ENCODE results near the gene SPG7.

SPG7 gene

DNA sequence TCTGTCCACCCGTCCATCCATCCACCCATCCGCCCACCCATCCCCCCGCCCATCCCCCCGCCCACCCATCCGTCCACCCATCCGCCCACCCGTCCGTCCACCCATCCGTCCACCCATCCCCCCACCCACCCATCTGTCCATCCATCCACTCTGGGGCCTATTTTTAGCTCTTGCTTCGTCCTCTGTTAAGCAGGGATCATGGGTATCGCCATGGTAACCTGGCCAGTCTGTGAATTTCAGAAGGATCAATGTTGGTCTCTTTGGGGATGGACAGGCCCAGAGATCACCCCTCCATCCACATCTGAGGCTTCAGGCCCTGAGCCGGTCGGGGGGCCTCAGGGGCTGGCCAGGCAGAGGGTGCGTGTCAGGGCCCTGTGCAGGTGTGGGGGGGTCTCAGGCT is 90.0 kb downstream of the SPG7 start:
- peak in 1 of 2 donors; percentile 46 for DNase-seq (ENCODE audit: low read depth in 2 of 2)
- H3K4me3 ChIP-seq (replicated peaks in 1 of 2; ENCODE audit: low read depth in 2 of 2, low read length in 2 of 2) = no peak overlapping the region
- TF ChIP-seq, protein P1, sequence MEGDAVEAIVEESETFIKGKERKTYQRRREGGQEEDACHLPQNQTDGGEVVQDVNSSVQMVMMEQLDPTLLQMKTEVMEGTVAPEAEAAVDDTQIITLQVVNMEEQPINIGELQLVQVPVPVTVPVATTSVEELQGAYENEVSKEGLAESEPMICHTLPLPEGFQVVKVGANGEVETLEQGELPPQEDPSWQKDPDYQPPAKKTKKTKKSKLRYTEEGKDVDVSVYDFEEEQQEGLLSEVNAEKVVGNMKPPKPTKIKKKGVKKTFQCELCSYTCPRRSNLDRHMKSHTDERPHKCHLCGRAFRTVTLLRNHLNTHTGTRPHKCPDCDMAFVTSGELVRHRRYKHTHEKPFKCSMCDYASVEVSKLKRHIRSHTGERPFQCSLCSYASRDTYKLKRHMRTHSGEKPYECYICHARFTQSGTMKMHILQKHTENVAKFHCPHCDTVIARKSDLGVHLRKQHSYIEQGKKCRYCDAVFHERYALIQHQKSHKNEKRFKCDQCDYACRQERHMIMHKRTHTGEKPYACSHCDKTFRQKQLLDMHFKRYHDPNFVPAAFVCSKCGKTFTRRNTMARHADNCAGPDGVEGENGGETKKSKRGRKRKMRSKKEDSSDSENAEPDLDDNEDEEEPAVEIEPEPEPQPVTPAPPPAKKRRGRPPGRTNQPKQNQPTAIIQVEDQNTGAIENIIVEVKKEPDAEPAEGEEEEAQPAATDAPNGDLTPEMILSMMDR (IDR thresholded peaks at IDR 0.05; ENCODE audit: low read depth, low read length) = no peak

DNA sequence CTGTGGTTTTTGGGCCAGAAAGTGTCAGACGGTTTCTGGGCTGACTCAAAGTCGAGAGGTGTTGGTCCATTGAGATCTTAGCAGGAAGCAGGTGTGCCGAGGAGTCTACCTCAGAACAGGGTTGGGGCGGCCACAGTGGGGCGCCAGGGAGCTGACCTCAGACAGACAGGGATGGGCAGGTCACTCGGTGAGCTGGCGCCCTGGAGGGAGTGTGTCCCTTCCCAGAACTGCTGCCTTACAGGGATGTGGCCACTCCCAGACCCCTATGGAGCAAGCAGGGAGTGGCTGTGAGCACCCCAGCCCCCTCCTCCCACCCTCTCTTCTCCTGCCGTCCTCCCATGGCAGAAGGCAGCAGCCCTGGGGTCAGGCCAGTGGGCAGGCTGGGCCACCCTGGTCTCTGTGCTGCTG is 91.3 kb downstream of the SPG7 start:
- DNase-seq (ENCODE audit: low read depth in 2 of 2) = no peak
- TF ChIP-seq, protein P1 (IDR thresholded peaks at IDR 0.05; ENCODE audit: low read depth, low read length) = peak; percentile 42

DNA sequence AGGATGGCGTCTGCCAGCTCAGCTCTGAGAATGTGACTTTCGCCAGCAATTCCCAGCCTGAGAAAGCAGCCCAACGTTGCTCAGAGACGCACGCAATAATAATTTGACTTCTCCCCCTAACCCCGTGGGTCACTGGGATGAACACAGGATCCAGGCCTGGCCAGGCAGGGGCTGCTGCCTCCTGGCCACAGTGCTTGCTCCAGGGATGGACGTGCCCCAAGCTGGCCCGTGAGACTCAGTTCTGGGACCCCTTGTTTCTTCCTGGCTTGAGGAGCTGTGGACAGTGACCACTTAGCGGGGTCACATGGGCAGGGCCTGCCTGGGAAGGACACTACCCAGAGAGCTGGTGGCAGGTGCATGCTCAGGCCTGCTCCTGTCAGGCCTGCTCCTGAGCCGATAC is 91.7 kb downstream of the SPG7 start:
- no peak overlapping the region for H3K4me3 ChIP-seq (replicated peaks in 1 of 2; ENCODE audit: low read depth in 2 of 2, low read length in 2 of 2)
- TF ChIP-seq, protein P1 (IDR thresholded peaks at IDR 0.05; ENCODE audit: low read depth, low read length) = no peak
- DNase-seq (ENCODE audit: low read depth in 2 of 2) = no peak

More for the DNA sequence above, 91.3 kb downstream of the SPG7 start:
- H3K4me3 ChIP-seq (replicated peaks in 1 of 2; ENCODE audit: low read depth in 2 of 2, low read length in 2 of 2) = no peak overlapping the region

DNA sequence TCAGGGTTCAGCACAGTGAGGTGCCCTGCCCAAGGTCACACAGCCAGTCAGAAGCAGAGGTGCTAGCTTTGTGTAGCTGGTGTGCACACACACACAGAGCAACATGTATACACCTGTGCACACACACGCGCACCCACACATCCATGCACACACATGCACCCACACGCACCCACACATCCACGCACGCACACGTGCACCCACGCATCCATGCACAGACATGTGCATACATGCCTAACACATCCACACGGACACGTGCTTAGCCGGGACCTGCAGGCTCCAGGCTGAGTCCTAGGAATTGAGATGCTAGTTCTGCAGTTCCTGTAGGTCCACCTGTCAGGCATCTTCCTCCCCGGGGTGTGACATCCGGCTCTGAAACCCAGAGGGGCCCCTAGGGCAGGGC is 92.2 kb downstream of the SPG7 start:
- no peak for DNase-seq (ENCODE audit: low read depth in 2 of 2)
- TF ChIP-seq, protein P1 (IDR thresholded peaks at IDR 0.05; ENCODE audit: low read depth, low read length) = no peak

DNA sequence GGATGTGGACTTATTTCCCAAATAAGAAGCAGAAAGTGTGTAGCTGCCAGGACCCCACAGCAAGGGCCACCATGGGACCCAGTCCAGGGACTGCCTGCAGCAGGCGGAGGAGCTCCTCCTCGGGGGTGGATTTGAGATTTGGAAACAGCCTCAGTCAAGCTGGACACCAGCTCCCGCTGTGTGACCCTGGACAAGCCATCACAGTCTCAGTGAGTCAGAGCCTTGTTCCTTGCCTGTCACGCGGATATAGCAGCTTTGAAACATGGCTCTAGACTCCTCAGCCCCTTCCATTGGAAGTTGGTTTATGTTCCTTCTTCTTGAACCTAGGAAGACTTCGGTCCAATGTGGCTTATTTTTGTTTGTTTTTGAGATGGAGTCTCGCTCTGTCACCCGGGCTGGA is 92.8 kb downstream of the SPG7 start:
- TF ChIP-seq, protein P1 (IDR thresholded peaks at IDR 0.05; ENCODE audit: low read depth, low read length) = no peak
- H3K4me3 ChIP-seq (replicated peaks in 1 of 2; ENCODE audit: low read depth in 2 of 2, low read length in 2 of 2) = no peak overlapping the region
- no peak for DNase-seq (ENCODE audit: low read depth in 2 of 2)

More for the DNA sequence above, 92.2 kb downstream of the SPG7 start:
- H3K4me3 ChIP-seq (replicated peaks in 1 of 2; ENCODE audit: low read depth in 2 of 2, low read length in 2 of 2) = no peak overlapping the region

DNA sequence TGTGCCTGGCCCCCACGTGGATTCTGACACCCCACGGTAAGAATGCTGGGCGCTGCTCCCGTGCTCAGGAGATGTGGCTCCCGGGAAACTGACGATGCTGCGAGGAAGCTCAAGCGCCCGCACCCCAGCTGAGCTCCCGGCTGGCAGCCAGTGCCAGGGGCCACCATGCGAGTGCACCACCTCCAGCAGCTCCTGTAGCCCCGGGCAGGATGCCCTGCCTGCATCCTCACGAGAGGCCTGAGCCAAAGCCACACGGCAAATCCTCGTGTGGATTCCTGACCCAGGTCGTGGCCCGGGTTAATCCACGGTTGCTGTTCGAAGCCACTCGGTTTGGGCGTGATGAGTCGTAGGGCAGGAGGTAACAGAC is 93.7 kb downstream of the SPG7 start:
- no peak overlapping the region for H3K4me3 ChIP-seq (replicated peaks in 1 of 2; ENCODE audit: low read depth in 2 of 2, low read length in 2 of 2)
- TF ChIP-seq, protein P1 (IDR thresholded peaks at IDR 0.05; ENCODE audit: low read depth, low read length) = no peak

DNA sequence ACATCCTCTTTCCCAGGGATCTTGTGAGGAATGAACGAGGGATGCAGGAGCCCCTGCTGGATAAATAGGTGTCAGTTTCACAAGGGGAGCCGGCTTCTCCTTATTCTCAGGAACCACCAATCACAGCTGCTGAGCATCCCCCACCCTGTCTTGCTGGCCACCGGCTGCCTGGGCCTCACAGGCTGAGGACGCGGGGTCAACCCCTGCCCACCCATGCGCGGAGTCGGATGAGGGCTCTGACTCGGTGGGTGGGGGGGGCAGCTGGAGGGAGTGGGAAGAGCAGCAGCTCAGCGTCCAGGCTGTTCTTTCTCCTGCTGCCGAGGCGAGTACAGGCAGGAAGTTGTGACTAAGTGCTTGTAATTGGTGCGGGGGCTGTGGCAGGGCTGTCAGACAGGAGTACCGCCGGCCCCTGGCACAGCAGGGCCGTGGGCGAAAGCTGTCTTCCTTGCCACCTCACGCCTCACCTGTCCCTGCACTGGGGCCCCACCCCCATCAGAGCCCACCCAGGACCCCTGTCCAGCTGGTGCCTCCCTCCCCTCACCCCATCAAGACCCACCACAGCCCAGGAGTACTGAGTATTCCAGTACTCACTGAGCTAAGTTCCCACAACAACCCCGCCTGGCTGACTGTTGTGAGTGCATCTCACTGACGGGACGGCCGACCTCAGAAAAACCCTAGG is 94.2 kb downstream of the SPG7 start:
- no peak overlapping the region for H3K4me3 ChIP-seq (replicated peaks in 1 of 2; ENCODE audit: low read depth in 2 of 2, low read length in 2 of 2)
- peak; percentile 83 to 87 for DNase-seq (ENCODE audit: low read depth in 2 of 2)

More for the DNA sequence above, 93.7 kb downstream of the SPG7 start:
- DNase-seq (ENCODE audit: low read depth in 2 of 2) = no peak

More for the DNA sequence above, 94.2 kb downstream of the SPG7 start:
- TF ChIP-seq, protein P1 (IDR thresholded peaks at IDR 0.05; ENCODE audit: low read depth, low read length) = no peak

Data from cardiac fibroblast (primary cell).